Prostate gland (tissue), 2 donors: ENCODE data around the gene P2RX1. TPM values are rescaled to one million over a fixed set of nuclear protein-coding genes. Genes with fewer than 3 reads are reported as not detected.

Experiments
- DNase-seq: peaks from one replicate; pipeline ENCODE4 v3.0.0-alpha.2; 2019; ENCODE audit warnings: low spot score
- H3K27ac ChIP-seq, 2 donors: fragments of 200-600 bp; sonication (generic); 2 replicates each; pipeline ENCODE4 v1.5.1; 2017 to 2019
- H3K27me3 ChIP-seq: fragments of 200-600 bp; sonication (generic); replicated peaks from 2 replicates; pipeline ENCODE4 v1.5.1; 2019; ENCODE audit not compliant: insufficient read depth
- H3K36me3 ChIP-seq, 2 donors: fragments of 200-600 bp; sonication (generic); 1 replicate in 1 of 2; 2 replicates in 1 of 2; pipeline versions ENCODE4 v1.5.1 to v1.8.1; 2017 to 2019
- H3K4me1 ChIP-seq: fragments of 200-600 bp; sonication (generic); replicated peaks from 2 replicates; pipeline ENCODE4 v1.5.1; 2019
- H3K4me3 ChIP-seq, 2 donors: fragments of 200-600 bp; sonication (generic); 2 replicates each; pipeline ENCODE4 v1.5.1; 2017 to 2019
- H3K9me3 ChIP-seq: fragments of 200-600 bp; sonication (generic); 2 replicates; pipeline ENCODE4 v1.5.1; 2017
- CTCF ChIP-seq, 4 experiments: fragments of 200-600 bp in 2 of 4; fragments of 450-650 bp in 2 of 4; sonication (generic) in 2 of 4; IDR thresholded peaks; 1 replicate in 3 of 4; 2 replicates in 1 of 4; pipeline ENCODE4 v1.5.1; 2016 to 2019; ENCODE audit warnings: antibody characterized with exemption in 4 of 4, mild to moderate bottlenecking in 2 of 4, moderate library complexity in 2 of 4
- POLR2A ChIP-seq: fragments of 450-650 bp; IDR thresholded peaks from one replicate; pipeline ENCODE4 v1.6.1; 2016; ENCODE audit warnings: antibody characterized with exemption, mild to moderate bottlenecking
- POLR2AphosphoS5 ChIP-seq: sonication (generic); formaldehyde crosslinking; IDR thresholded peaks from one replicate; pipeline ENCODE4 v1.6.1; 2017; ENCODE audit warnings: antibody characterized with exemption
- WGBS: methylation state at CpG from one replicate; pipeline ENCODE4 v1.1.5; 2018; 5-methylcytosine and 5-hydroxymethylcytosine counted together
- intact Hi-C: fragments of 100-400 bp; cut with DNase I; formaldehyde crosslinking; loops from one replicate; pipeline ENCODE4 v1.14.2; 2022
- total RNA-seq, 2 donors: library from RNA; depleted of rRNA; stranded (reverse); fragments of >200 nt; gene quantifications; one replicate each; pipeline ENCODE4 v1.1.0, GENCODE V29; 2016

Gene P2RX1
- total RNA-seq, 2 donors from 2014 or later, result 3.8 to 22.5 TPM

GRCh38 chr17:3867606-3868005 lies 48.7 kb downstream of the P2RX1 start:
- no peaks in the 10 kb centered on the region for H3K4me1 ChIP-seq
- intact Hi-C loops, result no loop called here
- no peak overlapping the region for H3K4me3 ChIP-seq
- no peaks in the 10 kb centered on the region for H3K36me3 ChIP-seq
- TF ChIP-seq POLR2A, result no peak
- no peak for TF ChIP-seq POLR2AphosphoS5
- TF ChIP-seq CTCF (IDR thresholded peaks at IDR 0.05), result no peak
- DNase-seq, result no peak
- no peaks in the 10 kb centered on the region for H3K9me3 ChIP-seq
- 83% methylated on average over 9 of the region's 11 CpGs for WGBS
- no peaks in the 10 kb centered on the region for H3K27me3 ChIP-seq
- H3K27ac ChIP-seq, result no peak overlapping the region

- Histone ChIP-seq H3K27ac (no peak overlapping the region), H3K4me3 (no peak overlapping the region), H3K4me1 (no peaks in the 10 kb centered on the region), H3K36me3 (no peaks in the 10 kb centered on the region), H3K27me3 (no peaks in the 10 kb centered on the region), H3K9me3 (no peaks in the 10 kb centered on the region)
- intact Hi-C loops, result no loop called here
- TF ChIP-seq CTCF (IDR thresholded peaks at IDR 0.05), result no peak
- TF ChIP-seq POLR2A, result no peak
- no peak for TF ChIP-seq POLR2AphosphoS5
- 70% methylated on average over 17 of the region's 17 CpGs for WGBS
- DNase-seq, result no peak
These were observed 49.2 kb downstream of the P2RX1 start for GRCh38 chr17:3867106-3867505.

GRCh38 chr17:3866276-3866675 lies 50.0 kb downstream of the P2RX1 start:
- H3K4me1 ChIP-seq, result no peaks in the 10 kb centered on the region
- H3K9me3 ChIP-seq, result no peaks in the 10 kb centered on the region
- no peak overlapping the region for H3K4me3 ChIP-seq
- 86% methylated on average over 21 of the region's 21 CpGs for WGBS
- intact Hi-C loops, result no loop called here
- no peak overlapping the region for H3K27ac ChIP-seq
- no peaks in the 10 kb centered on the region for H3K36me3 ChIP-seq
- TF ChIP-seq CTCF (IDR thresholded peaks at IDR 0.05), result no peak
- TF ChIP-seq POLR2A, result no peak
- TF ChIP-seq POLR2AphosphoS5, result no peak
- no peak for DNase-seq
- no peaks in the 10 kb centered on the region for H3K27me3 ChIP-seq

GRCh38 chr17:3865176-3865575 lies 51.1 kb downstream of the P2RX1 start:
- H3K27me3 ChIP-seq, result no peaks in the 10 kb centered on the region
- 43% methylated on average over 5 of the region's 8 CpGs for WGBS
- intact Hi-C loops, result no loop called here
- no peak overlapping the region for H3K27ac ChIP-seq
- H3K9me3 ChIP-seq, result no peaks in the 10 kb centered on the region
- TF ChIP-seq POLR2AphosphoS5 (no peak), POLR2A (no peak), CTCF (IDR thresholded peaks at IDR 0.05) (no peak)
- no peak for DNase-seq
- H3K4me3 ChIP-seq, result no peak overlapping the region
- H3K4me1 ChIP-seq, result no peaks in the 10 kb centered on the region
- no peaks in the 10 kb centered on the region for H3K36me3 ChIP-seq

GRCh38 chr17:3864534-3864933 lies 51.7 kb downstream of the P2RX1 start:
- H3K36me3 ChIP-seq, result no peaks in the 10 kb centered on the region
- TF ChIP-seq POLR2AphosphoS5 (no peak), POLR2A (no peak), CTCF (IDR thresholded peaks at IDR 0.05) (no peak)
- no peak overlapping the region for H3K27ac ChIP-seq
- H3K27me3 ChIP-seq, result no peaks in the 10 kb centered on the region
- no peaks in the 10 kb centered on the region for H3K9me3 ChIP-seq
- WGBS, result 91% methylated on average over 10 of the region's 10 CpGs
- no peaks in the 10 kb centered on the region for H3K4me1 ChIP-seq
- no peak for DNase-seq
- intact Hi-C loops, result loop anchor here (5.0 kb wide), 2 partner anchors 48 to 138 kb away; no protein-coding TSS in a partner anchor
- H3K4me3 ChIP-seq, result no peak overlapping the region
